Measurements from ENCODE around the gene TENT5C. TPM values are rescaled to one million over a fixed set of nuclear protein-coding genes. Genes with fewer than 3 reads are reported as not detected.

Gene TENT5C
- total and polyA plus RNA-seq, 9 of the 15 experiments (the other 6 are each of a cell fraction or from before 2014, with no cell fraction given), result 1.8 to 7.7 (median 4.0) TPM

GRCh38 chr1:117656202-117656641 is 50.4 kb downstream of the TENT5C start (continued):
- peak; percentile 21; the same call in 1 of the 2 replicates for TF ChIP-seq MGA (IDR thresholded peaks at IDR 0.05)
- peak; percentile 26; the same call in 1 of the 2 replicates for TF ChIP-seq ARID1B (IDR thresholded peaks at IDR 0.05)
- no peak for TF ChIP-seq HNRNPLL (IDR thresholded peaks at IDR 0.05; ENCODE audit: low read depth, low read length, poor library complexity, severe bottlenecking)
- no peak for TF ChIP-seq TCFL5 (CRISPR knock-in tag; conservative IDR thresholded peaks at IDR 0.05)
- TF ChIP-seq EHMT2 (IDR thresholded peaks at IDR 0.05), result 0 out of 2 replicates have a peak, but pooled peaks have one; percentile 8
- peak; percentile 43 to 66 for TF ChIP-seq NRF1 (conservative IDR thresholded peaks at IDR 0.05 in 1 of 2, IDR thresholded peaks at IDR 0.05 in 1 of 2)
- peak; percentile 56 for TF ChIP-seq MAFK (IDR thresholded peaks at IDR 0.05; ENCODE audit: low read length)
- TF ChIP-seq ZNF280A (IDR thresholded peaks at IDR 0.05; ENCODE audit: low read depth, partially characterized antibody), result no peak
- TF ChIP-seq RUNX1 (IDR thresholded peaks at IDR 0.05; ENCODE audit: low read depth), result no peak
- no peak for TF ChIP-seq SMAD2 (IDR thresholded peaks at IDR 0.05; ENCODE audit: low read depth, low read length)
- TF ChIP-seq CREB3L1 (IDR thresholded peaks at IDR 0.05; ENCODE audit: borderline replicate concordance, low read depth), result 0 out of 2 replicates have a peak, but pooled peaks have one; percentile 26
- no peak for TF ChIP-seq CHD1 (IDR thresholded peaks at IDR 0.05; ENCODE audit: low read length)

All from K562 (cell line).